Measurements from ENCODE around the gene ATP2B1.

DNA sequence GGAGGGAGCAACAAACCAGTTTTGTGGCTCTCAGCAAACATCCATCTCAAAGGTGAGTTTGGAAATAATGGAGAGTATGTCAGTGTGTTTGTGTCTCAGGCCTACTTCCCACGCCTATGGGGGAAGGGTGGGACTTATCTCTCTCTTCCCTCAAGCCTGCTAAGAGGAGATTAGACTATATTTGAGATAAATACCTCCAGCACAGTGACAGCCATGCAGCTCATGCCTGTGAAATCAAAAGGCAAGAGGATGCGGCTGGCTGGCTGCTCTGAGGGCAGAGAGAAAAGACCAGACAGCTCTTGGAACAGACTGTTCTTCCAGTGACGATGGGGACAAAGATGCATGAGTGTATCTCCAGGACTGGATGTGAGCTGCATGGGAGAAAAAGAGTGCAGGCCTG, 168.1 kb downstream of the ATP2B1 start:
- TF ChIP-seq GATA3 (IDR thresholded peaks at IDR 0.05; ENCODE audit: low read depth, low read length): no peak
- no peak for TF ChIP-seq GATA2 (IDR thresholded peaks at IDR 0.05; ENCODE audit: low read depth, low read length)

Data from SH-SY5Y (cell line).